ENCODE data around the gene ELK4.
"Not testable (repeated sequence)": the region's sequence is repeated elsewhere in the genome, so short reads cannot be mapped to it uniquely, and the experiment has no call there.

ELK4 gene

DNA sequence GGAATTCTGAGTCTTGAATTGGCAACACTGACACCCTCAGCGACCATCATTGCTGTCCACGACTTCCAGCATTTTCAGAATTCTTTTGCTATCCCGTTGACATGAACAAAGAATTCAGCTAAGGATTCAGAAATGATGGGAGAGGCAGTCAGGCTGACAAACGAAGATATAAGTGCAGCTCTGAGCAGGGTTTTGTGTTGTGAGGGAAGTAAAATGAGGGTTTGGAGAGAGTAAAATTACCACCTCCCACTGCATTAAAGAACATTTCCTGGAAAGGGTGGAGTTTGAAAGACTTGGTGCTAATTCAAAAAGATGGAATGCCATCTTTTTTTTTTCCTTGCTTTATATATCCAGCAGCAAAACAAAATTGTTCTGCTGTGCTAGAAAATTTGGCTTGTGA lies 4.9 kb upstream of the ELK4 start:
- TF ChIP-seq, protein P1, sequence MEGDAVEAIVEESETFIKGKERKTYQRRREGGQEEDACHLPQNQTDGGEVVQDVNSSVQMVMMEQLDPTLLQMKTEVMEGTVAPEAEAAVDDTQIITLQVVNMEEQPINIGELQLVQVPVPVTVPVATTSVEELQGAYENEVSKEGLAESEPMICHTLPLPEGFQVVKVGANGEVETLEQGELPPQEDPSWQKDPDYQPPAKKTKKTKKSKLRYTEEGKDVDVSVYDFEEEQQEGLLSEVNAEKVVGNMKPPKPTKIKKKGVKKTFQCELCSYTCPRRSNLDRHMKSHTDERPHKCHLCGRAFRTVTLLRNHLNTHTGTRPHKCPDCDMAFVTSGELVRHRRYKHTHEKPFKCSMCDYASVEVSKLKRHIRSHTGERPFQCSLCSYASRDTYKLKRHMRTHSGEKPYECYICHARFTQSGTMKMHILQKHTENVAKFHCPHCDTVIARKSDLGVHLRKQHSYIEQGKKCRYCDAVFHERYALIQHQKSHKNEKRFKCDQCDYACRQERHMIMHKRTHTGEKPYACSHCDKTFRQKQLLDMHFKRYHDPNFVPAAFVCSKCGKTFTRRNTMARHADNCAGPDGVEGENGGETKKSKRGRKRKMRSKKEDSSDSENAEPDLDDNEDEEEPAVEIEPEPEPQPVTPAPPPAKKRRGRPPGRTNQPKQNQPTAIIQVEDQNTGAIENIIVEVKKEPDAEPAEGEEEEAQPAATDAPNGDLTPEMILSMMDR (conservative IDR thresholded peaks at IDR 0.05; ENCODE audit: low read length), result no peak
- H3K4me3 ChIP-seq (ENCODE audit: low read length), result no peak overlapping the region
- peak; percentile 10 for DNase-seq (ENCODE audit: low read depth)

DNA sequence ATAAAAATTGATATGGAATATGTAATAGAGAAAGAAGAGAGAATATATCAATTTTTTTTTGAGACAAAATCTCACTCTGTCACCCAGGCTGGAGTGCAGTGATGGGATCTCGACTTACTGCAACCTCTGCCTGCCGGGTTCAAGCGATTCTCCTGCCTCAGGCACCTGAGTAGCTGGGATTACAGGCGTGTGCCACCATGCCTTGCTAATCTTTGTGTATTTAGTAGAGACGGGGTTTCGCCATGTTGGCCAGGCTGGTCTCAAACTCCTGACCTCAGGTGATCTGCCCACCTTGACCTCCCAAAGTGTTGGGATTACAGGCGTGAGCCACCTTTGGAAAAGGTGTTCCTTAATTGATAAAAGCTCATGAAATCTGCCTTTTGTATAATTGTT lies 4.3 kb upstream of the ELK4 start:
- H3K4me3 ChIP-seq (ENCODE audit: low read length); DNase-seq (ENCODE audit: low read depth): not testable (repeated sequence)

DNA sequence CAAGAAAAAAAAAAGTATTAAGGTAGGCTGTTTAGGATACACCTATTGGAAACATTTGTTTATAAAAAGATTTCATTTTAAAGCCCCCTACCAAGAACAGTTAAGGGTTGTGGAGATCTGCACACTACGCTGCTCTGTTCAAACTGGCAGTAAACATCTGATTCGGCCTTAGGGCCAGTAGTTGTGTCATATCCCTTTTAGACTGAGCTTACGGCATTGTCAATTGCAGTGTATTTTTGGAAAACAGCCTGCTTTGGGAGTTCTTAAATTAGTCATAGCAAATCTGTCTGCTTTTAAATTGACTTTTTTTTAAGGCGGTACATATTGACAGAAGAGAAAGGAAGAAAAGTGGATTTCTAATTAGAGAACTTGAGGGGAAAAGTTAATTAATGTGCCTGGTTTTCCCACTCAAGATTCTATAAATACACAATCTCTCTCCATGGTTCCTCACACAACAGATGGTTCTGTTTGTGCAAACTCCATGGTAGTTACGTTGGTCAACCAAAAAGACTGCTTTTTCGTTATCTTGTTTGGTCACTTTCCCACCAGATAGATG lies 1.7 kb upstream of the ELK4 start:
- TF ChIP-seq, protein P1 (conservative IDR thresholded peaks at IDR 0.05; ENCODE audit: low read length), result no peak
- no peak overlapping the region for H3K4me3 ChIP-seq (ENCODE audit: low read length)
- DNase-seq (ENCODE audit: low read depth), result peak; percentile 59

DNA sequence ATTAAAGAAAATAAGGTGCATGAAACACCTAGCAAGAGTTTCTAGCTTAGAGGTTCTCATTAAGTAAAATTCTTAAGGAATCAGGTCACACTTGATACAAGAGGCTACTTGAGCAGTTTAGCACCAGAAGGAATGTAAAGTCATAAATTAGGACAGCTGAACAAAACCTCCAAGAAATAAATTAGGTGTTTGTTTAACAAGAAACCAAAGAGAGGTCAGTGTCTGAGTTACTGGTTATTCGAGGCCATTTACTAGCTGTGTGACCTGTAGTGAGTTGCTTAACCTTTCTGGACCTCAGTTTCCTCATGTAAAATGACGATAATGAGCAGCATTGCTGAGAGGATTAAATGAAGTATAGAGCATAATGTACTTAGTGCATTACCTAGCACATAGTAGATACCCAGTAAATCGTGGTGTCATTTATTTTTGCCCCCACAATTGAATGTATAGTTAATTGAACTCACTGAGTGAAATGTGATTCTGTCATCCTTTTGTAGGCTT lies 908 bp upstream of the ELK4 start:
- TF ChIP-seq, protein P1 (conservative IDR thresholded peaks at IDR 0.05; ENCODE audit: low read length), result no peak
- DNase-seq (ENCODE audit: low read depth), result peak; percentile 16
- peak overlapping the region; percentile 79 for H3K4me3 ChIP-seq (ENCODE audit: low read length)

DNA sequence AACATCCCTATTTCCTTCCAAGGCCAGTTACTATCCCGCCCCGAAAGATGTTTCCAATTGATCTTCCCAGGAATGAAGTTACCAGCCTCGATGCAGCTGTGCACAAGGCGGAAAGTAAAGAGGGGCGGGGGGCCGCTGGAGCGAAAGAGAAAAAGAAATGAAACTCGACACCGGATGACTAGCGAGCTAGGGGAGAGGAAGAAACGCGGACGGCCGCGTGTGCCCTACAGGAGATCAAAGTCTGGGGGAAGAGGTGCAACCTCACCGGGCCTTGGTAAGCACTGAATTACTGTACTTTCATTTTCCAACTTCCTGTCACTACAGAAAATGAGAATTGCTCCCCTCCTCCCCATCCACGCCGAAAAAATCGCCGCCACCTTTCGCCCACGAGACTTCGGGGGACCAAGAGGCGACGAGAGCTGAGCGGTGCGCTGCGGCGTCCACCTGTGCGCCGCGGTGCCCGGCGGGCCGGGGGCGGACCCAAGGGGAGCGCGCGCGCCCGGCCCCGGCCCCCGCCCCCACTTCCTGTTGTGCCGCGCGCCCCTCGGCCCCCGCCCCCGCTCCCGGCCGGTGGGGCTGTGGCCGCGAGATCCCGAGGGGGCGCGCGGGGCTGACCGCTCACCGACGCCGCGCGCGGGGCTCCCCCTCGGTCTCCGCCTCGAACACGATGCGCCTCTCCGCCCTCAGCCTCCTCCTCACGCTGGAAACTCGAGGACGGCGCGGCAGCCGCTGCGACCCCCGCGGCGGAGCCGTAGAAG lies 622 bp downstream of the ELK4 start:
- peak overlapping the region; percentile 88 for H3K4me3 ChIP-seq (ENCODE audit: low read length)
- peak; percentile 63 for DNase-seq (ENCODE audit: low read depth)
- TF ChIP-seq, protein P1 (conservative IDR thresholded peaks at IDR 0.05; ENCODE audit: low read length), result no peak

DNA sequence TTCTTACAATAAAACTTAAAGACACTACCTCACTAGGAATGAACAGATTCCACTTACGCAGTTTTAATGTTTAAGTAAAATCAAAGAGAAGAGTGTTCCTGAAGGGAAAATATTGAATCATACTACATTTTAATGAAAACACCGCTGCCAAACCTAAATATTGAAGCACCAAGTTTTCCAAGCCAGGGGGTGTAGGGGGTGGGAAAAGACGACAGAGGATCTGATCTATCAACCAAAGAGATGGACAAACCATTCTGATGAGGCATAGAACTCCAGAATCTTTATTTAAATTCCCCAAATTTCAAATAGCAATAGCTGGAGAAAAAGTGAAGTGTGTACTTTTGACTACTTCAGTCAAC lies 1.2 kb downstream of the ELK4 start:
- DNase-seq (ENCODE audit: low read depth), result no peak
- H3K4me3 ChIP-seq (ENCODE audit: low read length), result peak overlapping the region; percentile 88
- TF ChIP-seq, protein P1 (conservative IDR thresholded peaks at IDR 0.05; ENCODE audit: low read length), result no peak

DNA sequence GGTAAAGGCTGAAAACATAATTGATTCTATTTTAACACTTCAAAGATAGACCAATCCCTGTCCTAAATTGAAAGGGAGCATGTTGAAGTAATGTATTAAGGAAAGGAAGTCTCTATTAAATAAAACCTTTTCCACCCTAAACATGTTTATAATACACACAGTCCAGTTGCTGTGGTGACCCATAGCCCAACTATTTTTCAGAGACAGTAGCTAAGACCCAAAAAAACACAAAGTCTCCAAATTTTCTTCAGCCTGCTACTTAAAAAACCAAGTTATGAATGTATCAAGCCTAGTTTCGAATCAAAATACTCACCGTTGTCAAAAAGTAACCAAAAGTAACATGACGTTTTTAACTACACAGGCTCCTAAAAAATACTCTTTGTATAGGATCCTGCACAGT lies 1.6 kb downstream of the ELK4 start:
- peak; percentile 65 for DNase-seq (ENCODE audit: low read depth)
- peak overlapping the region; percentile 88 for H3K4me3 ChIP-seq (ENCODE audit: low read length)
- TF ChIP-seq, protein P1 (conservative IDR thresholded peaks at IDR 0.05; ENCODE audit: low read length), result no peak

Measured in AG10803 (cell line).